ENCODE results near the gene BRIP1.

DNA sequence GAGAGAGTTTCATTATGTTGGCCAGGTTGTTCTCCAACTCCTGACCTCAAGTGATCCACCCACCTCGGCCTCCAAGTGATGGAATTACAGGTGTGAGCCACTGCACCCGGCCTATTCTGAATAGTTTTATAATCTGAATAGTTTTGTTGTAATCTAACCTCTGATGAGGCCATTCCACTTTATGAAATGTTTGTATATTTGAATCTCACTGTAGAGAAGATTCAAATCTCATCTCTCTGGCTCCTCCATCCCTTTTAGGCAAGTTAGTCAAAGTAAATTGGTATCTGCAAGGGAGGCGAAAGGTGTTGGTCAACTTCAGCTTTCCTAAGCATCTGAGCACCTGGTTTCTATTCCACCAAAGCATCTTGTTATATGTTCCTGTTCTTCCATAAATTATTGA, 131.2 kb downstream of the BRIP1 start:
- TF ChIP-seq CTCF (conservative IDR thresholded peaks at IDR 0.05; ENCODE audit: low read depth in 2 of 2), result no peak
- TF ChIP-seq REST (IDR thresholded peaks at IDR 0.05; ENCODE audit: unreplicated experiment), result no peak
- no peak for TF ChIP-seq POLR2AphosphoS5 (IDR thresholded peaks at IDR 0.05; ENCODE audit: low read depth)
- TF ChIP-seq EZH2 (IDR thresholded peaks at IDR 0.05; ENCODE audit: low read depth, unreplicated experiment), result no peak
- TF ChIP-seq EZH2phosphoT487 (IDR thresholded peaks at IDR 0.05; ENCODE audit: unreplicated experiment), result no peak
- TF ChIP-seq CREB1 (CRISPR knock-in tag; IDR thresholded peaks at IDR 0.05; ENCODE audit: low read depth), result no peak
- TF ChIP-seq ETS1 (IDR thresholded peaks at IDR 0.05), result no peak
- TF ChIP-seq JUNB (IDR thresholded peaks at IDR 0.05; ENCODE audit: unreplicated experiment), result no peak
- no peak for TF ChIP-seq STAT1 (IDR thresholded peaks at IDR 0.05; ENCODE audit: unreplicated experiment)
- TF ChIP-seq NANOG (IDR thresholded peaks at IDR 0.05; ENCODE audit: borderline replicate concordance), result no peak
- no peak for TF ChIP-seq ZNF331 (CRISPR knock-in tag; IDR thresholded peaks at IDR 0.05; ENCODE audit: low read depth)
- no peak for TF ChIP-seq ZNF114 (CRISPR knock-in tag; IDR thresholded peaks at IDR 0.05)

Data from GM23338 (cell line).